Measurements from ENCODE around the gene ZDHHC13. TPM values are rescaled to one million over a fixed set of nuclear protein-coding genes. Genes with fewer than 3 reads are reported as not detected.
A peak's percentile ranks its signal among the peaks of the same experiment; 100 is the strongest.

The ZDHHC13 gene
- total RNA-seq, 1 donor from 2014 or later = 5.6 TPM

GRCh38 chr11:19193916-19194315 is 76.9 kb downstream of the ZDHHC13 start:
- intact Hi-C loops (cut with DNase I) = no loop called here
- ATAC-seq (ENCODE audit: poor library complexity) = no peak
- no peak for DNase-seq

- no peak for ATAC-seq (ENCODE audit: poor library complexity)
- intact Hi-C loops (cut with DNase I) = no loop called here
- no peak for DNase-seq
These were observed 77.8 kb downstream of the ZDHHC13 start for GRCh38 chr11:19194620-19195308.

GRCh38 chr11:19196432-19196831 is 79.5 kb downstream of the ZDHHC13 start:
- DNase-seq (no peak), ATAC-seq (ENCODE audit: poor library complexity) (peak; percentile 42)
- intact Hi-C loops (cut with DNase I) = no loop called here

- DNase-seq (no peak), ATAC-seq (ENCODE audit: poor library complexity) (peak; percentile 43)
- intact Hi-C loops (cut with DNase I) = no loop called here
These were observed 82.1 kb downstream of the ZDHHC13 start for GRCh38 chr11:19199048-19199447.

- intact Hi-C loops (cut with DNase I) = loop anchor here (5.0 kb wide), 1 partner anchor 43 kb away; the partner anchor contains the start of gene E2F8
- DNase-seq (no peak), ATAC-seq (ENCODE audit: poor library complexity) (no peak)
These were observed 82.8 kb downstream of the ZDHHC13 start for GRCh38 chr11:19199771-19200170.

- peak; percentile 35 for ATAC-seq (ENCODE audit: poor library complexity)
- peak; percentile 49 for DNase-seq
- intact Hi-C loops (cut with DNase I) = loop anchor here (5.0 kb wide), 1 partner anchor 42 kb away; the partner anchor contains the start of gene E2F8
These were observed 83.6 kb downstream of the ZDHHC13 start for GRCh38 chr11:19200410-19201201.

- ATAC-seq (ENCODE audit: poor library complexity) (peak; percentile 90), DNase-seq (peak; percentile 69)
- intact Hi-C loops (cut with DNase I) = loop anchor here (5.0 kb wide), 1 partner anchor 40 kb away; the partner anchor contains the start of gene E2F8
These were observed 85.0 kb downstream of the ZDHHC13 start, which contains the start of gene CSRP3 for GRCh38 chr11:19201737-19202605. Gene CSRP3, minus strand, starts transcription at chr11:19201983. Its CDS starts 9,535 bp downstream, at chr11:19192448.

- ATAC-seq (ENCODE audit: poor library complexity) = no peak
- intact Hi-C loops (cut with DNase I) = loop anchor here (5.0 kb wide), 1 partner anchor 37 kb away; the partner anchor contains the start of gene E2F8
- DNase-seq = no peak
These were observed 87.9 kb downstream of the ZDHHC13 start for GRCh38 chr11:19204836-19205235.

- intact Hi-C loops (cut with DNase I) = no loop called here
- ATAC-seq (ENCODE audit: poor library complexity) (no peak), DNase-seq (no peak)
These were observed 91.2 kb downstream of the ZDHHC13 start for GRCh38 chr11:19208181-19208580.

GRCh38 chr11:19208959-19209546 is 92.1 kb downstream of the ZDHHC13 start:
- intact Hi-C loops (cut with DNase I) = no loop called here
- ATAC-seq (ENCODE audit: poor library complexity) (peak; percentile 69), DNase-seq (no peak)

GRCh38 chr11:19209617-19210370 is 92.8 kb downstream of the ZDHHC13 start:
- ATAC-seq (ENCODE audit: poor library complexity) = peak; percentile 91
- no peak for DNase-seq
- intact Hi-C loops (cut with DNase I) = no loop called here

- DNase-seq (no peak), ATAC-seq (ENCODE audit: poor library complexity) (no peak)
- intact Hi-C loops (cut with DNase I) = no loop called here
These were observed 99.1 kb downstream of the ZDHHC13 start for GRCh38 chr11:19216021-19216420.

GRCh38 chr11:19216709-19217374 is 99.9 kb downstream of the ZDHHC13 start:
- ATAC-seq (ENCODE audit: poor library complexity) = no peak
- DNase-seq = no peak
- intact Hi-C loops (cut with DNase I) = no loop called here

GRCh38 chr11:19218216-19218615 is 101.2 kb downstream of the ZDHHC13 start:
- DNase-seq (no peak), ATAC-seq (ENCODE audit: poor library complexity) (peak; percentile 66)
- intact Hi-C loops (cut with DNase I) = no loop called here

- DNase-seq = peak; percentile 57
- intact Hi-C loops (cut with DNase I) = no loop called here
- peak; percentile 78 for ATAC-seq (ENCODE audit: poor library complexity)
These were observed 102.0 kb downstream of the ZDHHC13 start for GRCh38 chr11:19218786-19219460.

GRCh38 chr11:19220903-19221724 is 104.1 kb downstream of the ZDHHC13 start:
- intact Hi-C loops (cut with DNase I) = no loop called here
- DNase-seq (no peak), ATAC-seq (ENCODE audit: poor library complexity) (peak; percentile 38)

Measured in Right ventricle myocardium superior (tissue), 1 donor.